Neural cell (in vitro differentiated cells): Measurements from ENCODE around the gene FGF1.

ENCODE experiments used
- EZH2 ChIP-seq: fragments of 200-600, 300-800 bp; shearing (Covaris generic), sonication (generic); IDR thresholded peaks from 2 replicates; pipeline ENCODE4 v1.6.1; 2014; ENCODE audit warnings: antibody characterized with exemption, low read length, borderline replicate concordance, mild to moderate bottlenecking; ENCODE audit not compliant: insufficient read depth, poor library complexity, severe bottlenecking
- SMC3 ChIP-seq: fragments of 450-650 bp; conservative IDR thresholded peaks from 2 replicates; pipeline ENCODE4 v1.6.1; 2014; ENCODE audit warnings: antibody characterized with exemption, mild to moderate bottlenecking, moderate library complexity; ENCODE audit not compliant: poor library complexity
- TF ChIP-seq, protein P1 (sequence below): fragments of 450-650 bp; IDR thresholded peaks from 2 replicates; pipeline ENCODE4 v1.5.1; 2014; ENCODE audit warnings: antibody characterized with exemption, mild to moderate bottlenecking, moderate library complexity; ENCODE audit not compliant: poor library complexity, severe bottlenecking

GRCh38 chr5:142551338-142552067, 134.4 kb downstream of the FGF1 start:
- TF ChIP-seq, protein P1, sequence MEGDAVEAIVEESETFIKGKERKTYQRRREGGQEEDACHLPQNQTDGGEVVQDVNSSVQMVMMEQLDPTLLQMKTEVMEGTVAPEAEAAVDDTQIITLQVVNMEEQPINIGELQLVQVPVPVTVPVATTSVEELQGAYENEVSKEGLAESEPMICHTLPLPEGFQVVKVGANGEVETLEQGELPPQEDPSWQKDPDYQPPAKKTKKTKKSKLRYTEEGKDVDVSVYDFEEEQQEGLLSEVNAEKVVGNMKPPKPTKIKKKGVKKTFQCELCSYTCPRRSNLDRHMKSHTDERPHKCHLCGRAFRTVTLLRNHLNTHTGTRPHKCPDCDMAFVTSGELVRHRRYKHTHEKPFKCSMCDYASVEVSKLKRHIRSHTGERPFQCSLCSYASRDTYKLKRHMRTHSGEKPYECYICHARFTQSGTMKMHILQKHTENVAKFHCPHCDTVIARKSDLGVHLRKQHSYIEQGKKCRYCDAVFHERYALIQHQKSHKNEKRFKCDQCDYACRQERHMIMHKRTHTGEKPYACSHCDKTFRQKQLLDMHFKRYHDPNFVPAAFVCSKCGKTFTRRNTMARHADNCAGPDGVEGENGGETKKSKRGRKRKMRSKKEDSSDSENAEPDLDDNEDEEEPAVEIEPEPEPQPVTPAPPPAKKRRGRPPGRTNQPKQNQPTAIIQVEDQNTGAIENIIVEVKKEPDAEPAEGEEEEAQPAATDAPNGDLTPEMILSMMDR, result no peak
- TF ChIP-seq SMC3 (no peak), EZH2 (no peak)
